NCI-H526 treated with DMSO at 0.1 percent for 48 hours (cell line): Measurements from ENCODE around the gene NT5C2.
A peak's percentile ranks its signal among the peaks of the same experiment; 100 is the strongest.

ENCODE experiments used
- DNase-seq: peaks from one replicate; lab custom pipeline; 2025; lab: John Stamatoyannopoulos, UW

Gene NT5C2

DNA sequence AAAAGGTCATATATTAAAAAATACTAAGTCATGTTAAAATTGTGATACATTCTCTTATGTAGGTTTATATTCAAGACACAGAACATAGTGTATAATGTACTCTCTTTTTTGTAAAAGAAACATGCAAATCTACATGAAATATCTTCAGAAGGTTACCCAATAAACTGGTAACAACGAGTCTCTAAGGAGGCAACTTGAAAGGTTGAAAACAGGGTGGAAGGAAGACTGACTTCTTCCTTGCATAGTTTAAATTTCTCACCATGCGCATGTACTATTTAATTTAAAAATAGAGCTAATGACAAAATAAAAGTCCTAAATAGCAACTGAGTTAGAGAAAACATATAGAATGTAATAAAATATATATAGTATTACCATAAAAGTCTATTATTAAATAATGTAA is 132.5 kb downstream of the NT5C2 start:
- DNase-seq, result no peak

DNA sequence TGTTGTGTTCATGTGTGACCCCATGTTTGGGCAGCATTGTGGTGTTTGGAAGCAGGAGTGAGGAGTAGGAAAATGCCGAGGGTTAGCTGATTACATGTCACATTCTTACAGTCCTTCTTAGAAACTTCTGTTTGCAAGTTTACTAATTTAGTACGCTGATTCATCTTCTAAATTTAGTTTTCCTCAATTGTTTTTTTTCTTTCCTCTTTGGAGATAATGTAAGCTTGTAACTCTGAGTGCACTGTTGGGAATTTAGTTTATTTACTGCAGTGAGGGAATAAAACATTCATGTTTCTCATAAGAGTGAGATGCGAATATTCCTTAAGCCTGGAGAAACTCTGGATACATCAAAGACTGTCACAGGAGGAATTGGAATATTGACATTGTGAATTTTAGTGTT is 135.0 kb downstream of the NT5C2 start:
- no peak for DNase-seq

DNA sequence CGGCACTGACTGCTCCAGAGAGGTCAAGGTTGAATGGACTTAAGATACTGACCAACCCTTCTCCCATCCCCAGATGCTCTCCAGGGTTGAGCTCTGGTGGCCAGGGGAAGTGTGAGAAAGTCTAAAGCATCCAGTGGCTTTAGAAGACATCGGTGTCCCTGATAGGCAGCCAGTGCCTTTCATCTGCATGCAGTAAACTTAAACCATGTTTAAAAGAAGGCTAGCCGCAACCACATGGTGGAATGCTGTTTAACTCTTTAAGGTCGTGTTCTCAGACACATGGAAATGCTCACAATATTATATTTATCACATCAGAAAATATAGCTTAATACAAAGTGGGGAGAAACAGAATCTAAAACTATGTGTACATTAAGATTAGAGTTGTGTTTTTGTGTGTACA is 138.0 kb downstream of the NT5C2 start:
- DNase-seq, result no peak

DNA sequence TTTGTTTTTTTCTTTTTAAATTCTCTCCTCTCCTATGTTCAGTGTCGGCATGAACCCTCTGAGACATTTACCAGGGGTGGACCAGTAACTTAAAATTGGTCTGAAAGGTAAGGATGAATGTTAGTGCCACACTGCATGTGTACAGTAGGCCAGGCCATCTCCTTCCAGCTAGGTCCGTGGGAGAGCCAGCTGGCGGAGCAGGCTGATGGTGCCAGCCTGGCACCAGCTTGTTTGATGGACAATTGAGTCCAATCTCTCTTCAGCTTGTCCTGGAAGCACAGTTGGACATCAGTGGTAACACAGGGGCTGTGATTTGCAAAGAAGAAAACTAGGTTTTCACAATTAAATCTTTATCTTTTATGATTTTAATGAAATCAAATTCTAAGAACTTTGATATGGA is 138.5 kb downstream of the NT5C2 start:
- DNase-seq, result no peak

DNA sequence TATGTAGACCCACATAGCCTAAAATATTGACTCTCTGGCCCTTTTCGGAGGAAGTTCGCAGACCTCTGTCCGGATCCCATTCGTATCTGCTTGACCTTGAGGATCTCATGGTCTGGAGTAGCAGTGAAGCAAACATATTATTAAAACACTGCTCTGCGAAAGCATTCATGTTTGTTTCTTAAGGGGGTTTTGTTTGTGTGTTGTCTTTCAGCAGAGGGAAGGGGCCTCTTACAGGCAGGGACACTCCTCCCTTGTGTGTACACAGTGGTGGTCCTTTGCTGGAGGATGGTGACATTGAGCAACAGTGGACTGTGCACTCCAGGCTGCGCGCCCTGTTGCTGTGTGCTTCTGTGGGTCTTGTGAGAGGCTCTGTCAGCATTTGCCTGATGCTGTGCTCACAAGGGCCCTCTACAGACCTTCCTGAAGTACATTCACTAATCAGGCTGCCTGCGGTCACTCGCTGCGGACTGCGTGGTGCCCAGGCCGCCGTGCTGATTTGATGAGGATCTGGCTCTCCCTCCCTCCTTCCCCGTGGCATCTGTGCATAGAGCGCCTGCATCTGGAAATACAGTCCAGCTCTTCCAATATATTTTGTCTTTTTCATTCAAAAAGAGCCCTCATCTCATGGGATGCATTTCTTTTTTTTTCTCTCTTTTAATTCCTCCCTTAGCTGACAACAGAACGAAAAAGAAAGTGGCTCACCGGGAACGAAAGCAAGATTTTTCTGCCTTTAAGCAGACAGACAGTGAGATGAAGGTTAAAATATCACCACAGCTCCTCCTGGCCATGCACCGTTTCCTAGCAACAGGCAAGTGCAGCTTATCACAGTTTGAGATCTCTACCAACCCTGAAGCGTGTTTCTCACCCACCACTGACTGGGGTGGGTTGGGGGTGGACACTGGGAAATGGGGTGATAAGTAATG is 139.2 kb downstream of the NT5C2 start:
- DNase-seq, result peak; percentile 65

DNA sequence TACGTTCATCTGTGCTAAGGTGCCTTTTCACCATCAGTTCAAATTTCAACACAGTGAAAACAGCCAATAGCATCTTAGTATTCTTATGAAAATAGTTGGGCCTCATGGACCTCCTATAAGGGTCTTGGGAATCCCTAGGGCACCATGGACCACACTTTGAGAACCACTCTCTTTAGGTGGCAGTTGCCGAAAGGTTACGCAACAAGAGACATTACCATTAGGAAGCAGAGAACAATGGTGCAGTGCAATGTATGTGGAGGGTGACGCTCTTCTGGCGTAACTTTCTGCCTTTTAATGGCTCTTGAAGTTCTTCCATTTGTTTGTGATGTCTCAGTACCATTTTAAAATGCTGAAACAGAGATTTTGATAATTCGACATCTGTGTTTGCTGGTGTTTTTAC is 143.8 kb downstream of the NT5C2 start:
- DNase-seq, result no peak

DNA sequence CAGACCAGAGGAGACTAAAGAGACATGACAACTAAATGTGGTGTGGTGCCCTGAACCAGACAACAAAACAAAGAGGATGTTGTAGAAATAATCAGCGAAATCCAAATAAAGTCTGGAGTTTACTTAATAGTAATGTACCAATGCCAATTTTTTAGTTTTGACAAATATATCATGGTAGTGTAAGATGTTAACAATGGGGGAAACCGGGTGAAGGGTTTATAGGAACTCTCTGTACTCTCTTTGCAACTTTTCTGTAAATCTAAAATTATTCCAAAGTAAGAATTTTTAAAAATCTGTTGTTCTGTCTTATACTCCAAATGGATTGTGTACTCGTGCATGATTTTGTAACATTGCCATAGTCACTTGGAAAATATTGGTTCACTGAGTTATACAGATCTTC is 145.7 kb downstream of the NT5C2 start:
- no peak for DNase-seq

DNA sequence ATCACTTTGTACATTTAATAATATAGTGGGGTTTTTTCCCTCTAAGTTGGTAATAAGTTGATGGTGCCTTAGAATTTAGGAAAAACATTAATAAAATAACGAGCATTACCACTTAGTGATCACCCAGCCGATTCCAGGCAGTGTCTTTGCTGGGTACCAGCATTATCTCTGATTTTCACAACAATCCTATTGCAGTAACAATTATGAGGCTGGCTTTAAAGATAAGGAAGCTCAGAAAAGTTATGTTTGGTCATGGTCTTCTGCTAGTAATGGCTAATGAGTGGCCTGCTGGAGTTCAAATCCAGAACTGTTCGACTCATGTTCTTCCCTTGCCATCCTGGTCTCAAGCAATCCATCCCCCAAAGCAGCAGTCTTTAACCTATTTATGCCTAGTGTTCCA is 147.1 kb downstream of the NT5C2 start:
- DNase-seq, result no peak

DNA sequence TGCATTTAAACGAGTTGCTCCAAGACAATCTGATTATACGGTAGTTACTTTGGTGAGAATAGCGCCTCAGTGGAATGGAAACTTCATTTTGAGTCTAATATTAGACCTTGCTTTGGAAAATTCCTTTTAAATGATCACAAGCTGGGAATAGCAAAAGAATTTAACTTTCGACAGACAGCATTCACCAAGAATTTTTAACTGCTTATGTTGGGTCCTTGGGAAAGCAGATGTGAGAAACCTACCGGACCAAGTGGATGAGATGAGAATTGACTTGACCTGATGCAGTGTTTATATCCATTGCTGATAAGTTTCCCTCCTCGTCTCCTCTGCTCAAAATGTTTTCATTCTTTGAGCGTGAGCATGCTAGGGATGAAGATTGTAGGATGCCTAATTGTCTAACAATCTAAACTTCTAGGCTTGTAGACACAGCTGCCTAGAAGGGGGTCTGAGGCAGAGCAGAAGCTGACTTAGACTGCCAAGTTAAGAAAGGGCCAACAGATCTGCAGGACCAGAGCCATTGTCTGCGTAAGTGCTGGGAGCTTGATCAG is 148.1 kb downstream of the NT5C2 start:
- no peak for DNase-seq

DNA sequence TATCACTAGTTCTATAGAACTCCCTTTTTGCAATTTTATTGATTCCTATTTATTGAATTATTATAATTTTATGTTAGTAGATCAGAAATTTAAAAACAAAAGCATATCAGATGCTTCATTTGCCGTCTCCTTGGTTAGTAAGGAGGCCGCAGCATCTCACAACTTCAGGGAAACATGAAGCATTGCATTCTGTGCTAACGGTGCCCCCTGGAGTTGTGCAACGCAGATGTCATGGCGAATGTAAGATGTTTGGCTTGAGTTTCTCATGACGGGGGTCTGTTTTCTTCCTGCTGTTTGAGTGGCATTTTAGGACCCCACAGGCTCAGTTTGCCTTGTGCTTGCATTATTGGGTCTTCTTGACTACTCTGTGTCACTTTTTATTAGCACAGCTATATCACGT is 150.2 kb downstream of the NT5C2 start:
- DNase-seq, result no peak

DNA sequence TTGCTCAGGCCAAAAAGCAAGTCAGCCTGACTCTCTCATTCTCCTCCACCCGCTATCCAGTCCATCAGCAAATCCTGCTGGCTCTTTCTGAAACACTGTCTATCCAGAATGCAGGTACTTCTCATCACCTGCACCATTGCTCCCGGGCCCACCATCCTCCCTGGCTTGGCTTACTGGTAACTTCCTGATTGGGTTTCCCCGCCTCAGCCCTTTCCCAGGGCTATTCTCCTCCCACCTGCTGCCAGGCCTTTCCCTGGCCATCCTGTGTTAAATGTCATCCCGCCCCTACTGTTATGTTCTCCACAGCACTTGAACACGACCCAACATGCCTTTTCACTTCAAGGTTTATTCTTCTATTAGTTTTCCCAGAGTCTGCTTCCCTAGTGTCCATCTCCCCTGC is 150.9 kb downstream of the NT5C2 start:
- peak; percentile 6 for DNase-seq

DNA sequence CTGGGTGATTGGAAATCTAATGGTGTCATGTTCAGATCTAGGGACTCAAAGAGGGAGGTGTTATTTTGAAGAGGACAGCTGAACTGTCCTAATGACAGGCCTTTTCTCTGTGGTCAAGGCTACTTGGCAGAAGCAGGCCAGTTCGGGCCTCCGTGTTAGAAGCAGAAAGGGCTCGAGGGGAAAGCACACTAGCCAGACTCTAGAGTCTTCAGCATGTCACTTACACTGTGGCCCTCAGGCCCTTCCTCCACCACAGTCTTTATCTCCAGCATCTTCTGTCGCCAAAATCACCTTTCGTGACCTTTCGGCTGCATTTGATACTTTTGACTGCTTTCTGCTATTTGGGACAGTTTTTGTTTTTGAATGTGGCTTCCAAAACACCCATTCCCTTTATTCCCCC is 151.7 kb downstream of the NT5C2 start:
- no peak for DNase-seq

DNA sequence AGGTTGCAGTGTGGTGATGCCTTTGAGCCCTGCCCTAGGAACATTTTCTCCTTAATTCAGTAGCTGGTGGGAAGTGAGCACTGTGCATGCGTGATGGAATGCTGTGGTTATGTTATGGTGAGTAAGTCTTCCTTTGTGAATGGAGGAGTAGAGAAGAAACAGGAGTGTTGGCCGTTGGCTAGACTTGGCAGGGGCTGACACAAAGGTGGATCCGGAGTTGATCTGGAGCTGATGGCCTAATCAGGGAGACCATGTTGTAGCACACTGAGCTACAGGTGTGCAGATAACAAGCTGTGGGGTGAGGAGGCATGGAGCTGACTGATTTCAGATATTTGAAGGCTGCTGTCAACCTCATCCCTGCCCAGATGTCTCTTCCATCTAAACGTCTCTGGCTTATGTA is 152.7 kb downstream of the NT5C2 start:
- no peak for DNase-seq

DNA sequence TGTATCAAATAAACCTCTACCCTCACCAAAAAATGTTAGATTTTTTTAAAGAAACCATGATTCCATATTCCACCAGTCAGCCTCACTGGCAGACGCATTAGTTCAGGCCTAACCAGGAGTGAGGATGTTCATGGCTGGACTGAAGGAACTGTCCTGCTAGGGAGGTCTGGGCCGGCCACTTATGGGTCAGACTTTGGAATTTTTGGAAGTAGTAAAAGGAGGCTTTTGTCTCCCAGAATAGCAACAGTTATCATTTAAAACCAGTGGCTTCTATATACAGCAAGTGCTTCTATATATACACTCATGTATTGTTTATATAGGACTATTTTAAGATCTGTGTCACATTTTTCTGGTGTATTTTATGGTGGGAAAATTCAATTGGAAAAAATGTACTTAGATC is 154.5 kb downstream of the NT5C2 start:
- DNase-seq, result no peak
